ENCODE measurements around the gene C20orf144. TPM values are rescaled to one million over a fixed set of nuclear protein-coding genes. Genes with fewer than 3 reads are reported as not detected.

C20orf144 gene
- total RNA-seq, 2 donors from 2014 or later: 0.30 TPM; not detected in 1

GRCh38 chr20:33670715-33671499, 8.8 kb downstream of the C20orf144 start:
- no peaks in the 10 kb centered on the region for H3K9me3 ChIP-seq
- no peak overlapping the region for H3K27ac ChIP-seq
- no peak for TF ChIP-seq CTCF (IDR thresholded peaks at IDR 0.05)
- no peak overlapping the region for H3K9ac ChIP-seq (ENCODE audit: low read depth in 2 of 2, low read length in 2 of 2)
- intact Hi-C loops (cut with DNase I): no loop called here
- no peak for DNase-seq
- H3K27me3 ChIP-seq: no peaks in the 10 kb centered on the region
- peaks cover 30% of the 10 kb centered on the region for H3K4me1 ChIP-seq
- no peak overlapping the region for H3K4me3 ChIP-seq
- no peaks in the 10 kb centered on the region for H3K36me3 ChIP-seq

- Histone ChIP-seq H3K9me3 (no peaks in the 10 kb centered on the region), H3K4me1 (peaks cover 25% of the 10 kb centered on the region), H3K36me3 (no peaks in the 10 kb centered on the region), H3K9ac (ENCODE audit: low read depth in 2 of 2, low read length in 2 of 2) (no peak overlapping the region), H3K27ac (no peak overlapping the region), H3K27me3 (no peaks in the 10 kb centered on the region), H3K4me3 (no peak overlapping the region)
- TF ChIP-seq CTCF (IDR thresholded peaks at IDR 0.05): no peak
- intact Hi-C loops (cut with DNase I): no loop called here
- DNase-seq: no peak
Measured at GRCh38 chr20:33671573-33672288, 9.6 kb downstream of the C20orf144 start.

- intact Hi-C loops (cut with DNase I): no loop called here
Measured at GRCh38 chr20:33672426-33673113, 10.4 kb downstream of the C20orf144 start.

GRCh38 chr20:33673114-33673409, 10.9 kb downstream of the C20orf144 start:
- no peak for TF ChIP-seq CTCF (IDR thresholded peaks at IDR 0.05)
- H3K4me3 ChIP-seq: peak overlapping the region; percentile 54

More at GRCh38 chr20:33672426-33673113, 10.4 kb downstream of the C20orf144 start:
- no peak for DNase-seq
- Histone ChIP-seq H3K27ac (no peak overlapping the region), H3K4me3 (no peak overlapping the region), H3K9ac (ENCODE audit: low read depth in 2 of 2, low read length in 2 of 2) (peak overlapping the region; percentile 30 to 84), H3K9me3 (no peaks in the 10 kb centered on the region), H3K4me1 (peaks cover 25% of the 10 kb centered on the region), H3K36me3 (no peaks in the 10 kb centered on the region), H3K27me3 (no peaks in the 10 kb centered on the region)
- TF ChIP-seq CTCF (IDR thresholded peaks at IDR 0.05): no peak

GRCh38 chr20:33673410-33674293, 11.5 kb downstream of the C20orf144 start:
- Histone ChIP-seq H3K36me3 (no peaks in the 10 kb centered on the region), H3K4me3 (peak overlapping the region; percentile 54), H3K9ac (ENCODE audit: low read depth in 2 of 2, low read length in 2 of 2) (peak overlapping the region; percentile 84 to 88), H3K4me1 (peaks cover 16% of the 10 kb centered on the region), H3K27me3 (no peaks in the 10 kb centered on the region), H3K9me3 (no peaks in the 10 kb centered on the region), H3K27ac (peak overlapping the region; percentile 65)
- DNase-seq: no peak
- intact Hi-C loops (cut with DNase I): no loop called here
- TF ChIP-seq CTCF (IDR thresholded peaks at IDR 0.05): no peak

More at GRCh38 chr20:33673114-33673409, 10.9 kb downstream of the C20orf144 start:
- intact Hi-C loops (cut with DNase I): no loop called here
- Histone ChIP-seq H3K27ac (no peak overlapping the region), H3K9ac (ENCODE audit: low read depth in 2 of 2, low read length in 2 of 2) (peak overlapping the region; percentile 84 to 88), H3K36me3 (no peaks in the 10 kb centered on the region), H3K27me3 (no peaks in the 10 kb centered on the region), H3K9me3 (no peaks in the 10 kb centered on the region), H3K4me1 (peaks cover 20% of the 10 kb centered on the region)
- no peak for DNase-seq

Data from colonic mucosa (tissue), 4 donors.